Vagina (tissue), 2 donors: ENCODE results near the gene URB2. TPM values are rescaled to one million over a fixed set of nuclear protein-coding genes. Genes with fewer than 3 reads are reported as not detected.
A peak's percentile ranks its signal among the peaks of the same experiment; 100 is the strongest.

ENCODE experiments used
- DNase-seq, 2 donors: peaks; one replicate each; pipeline ENCODE4 v3.0.0-alpha.2; 2017; ENCODE audit errors: extremely low spot score in 2 of 2
- H3K27ac ChIP-seq: fragments of 200-600 bp; sonication (generic); one replicate; pipeline ENCODE4 v1.5.1; 2019
- H3K27me3 ChIP-seq: fragments of 200-600 bp; sonication (generic); one replicate; pipeline ENCODE4 v1.5.1; 2019
- H3K36me3 ChIP-seq, 2 donors: fragments of 200-600 bp; sonication (generic); one replicate each; pipeline ENCODE4 v1.5.1; 2017 to 2019
- H3K4me1 ChIP-seq: fragments of 200-600 bp; sonication (generic); one replicate; pipeline ENCODE4 v1.5.1; 2019
- H3K4me3 ChIP-seq, 2 donors: fragments of 200-600 bp; sonication (generic); 1 replicate in 1 of 2; 2 replicates in 1 of 2; pipeline ENCODE4 v1.5.1; 2016 to 2019
- H3K9me3 ChIP-seq: fragments of 200-600 bp; sonication (generic); one replicate; pipeline ENCODE4 v1.5.1; 2019
- POLR2A ChIP-seq, 2 donors: fragments of 450-650 bp; IDR thresholded peaks; one replicate each; pipeline ENCODE4 v1.6.1; 2017; ENCODE audit warnings: antibody characterized with exemption in 2 of 2, mild to moderate bottlenecking in 2 of 2, moderate library complexity in 2 of 2
- POLR2AphosphoS5 ChIP-seq, 2 donors: sonication (generic); formaldehyde crosslinking; IDR thresholded peaks; one replicate each; pipeline ENCODE4 v1.9.0; 2017; ENCODE audit warnings: antibody characterized with exemption in 2 of 2, mild to moderate bottlenecking in 2 of 2, low read depth in 1 of 2; ENCODE audit not compliant: insufficient read depth in 1 of 2
- intact Hi-C: fragments of 100-400 bp; cut with DNase I; formaldehyde crosslinking; loops from one replicate; pipeline ENCODE4 v1.15.1; 2023
- total RNA-seq: library from RNA; depleted of rRNA; stranded (reverse); fragments of >200 nt; gene quantifications from one replicate; pipeline ENCODE4 v1.2.3, GENCODE V29; 2016
- TF ChIP-seq, protein P1 (sequence below), 3 experiments: fragments of 450-650 bp in 2 of 3; fragments of 200-600 bp in 1 of 3; sonication (generic) in 1 of 3; IDR thresholded peaks; one replicate each; pipeline ENCODE4 v1.5.1; 2017 to 2019; ENCODE audit warnings: antibody characterized with exemption in 3 of 3, mild to moderate bottlenecking in 2 of 3, moderate library complexity in 2 of 3

The URB2 gene
- total RNA-seq, 1 donor from 2014 or later: 9.3 TPM

DNA sequence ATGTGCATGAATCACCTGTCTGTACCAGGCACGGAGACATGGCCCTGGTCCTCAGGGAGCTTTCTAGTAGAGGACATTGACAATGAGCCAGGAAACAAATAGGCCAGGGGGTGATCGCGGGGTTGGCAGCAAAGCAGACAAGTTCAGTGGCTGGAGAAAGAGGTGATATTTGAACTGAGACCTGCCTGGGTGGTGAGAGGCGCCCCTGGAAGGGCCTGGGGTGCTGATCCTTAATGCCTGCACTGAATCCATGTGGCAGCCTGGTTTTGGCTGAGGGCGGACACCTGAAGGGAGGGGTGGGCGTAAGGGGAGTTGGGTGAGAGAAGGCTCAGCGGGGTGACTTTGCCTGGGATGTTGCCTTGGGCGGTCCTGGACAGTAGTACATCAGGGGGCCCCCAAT lies 35.9 kb downstream of the URB2 start:
- intact Hi-C loops: loop anchor here (10.0 kb wide), 1 partner anchor 403 kb away; the partner anchor contains the start of gene GALNT2
- Histone ChIP-seq H3K4me3 (no peak overlapping the region), H3K4me1 (peaks cover 5% of the 10 kb centered on the region), H3K27me3 (no peaks in the 10 kb centered on the region), H3K27ac (no peak overlapping the region), H3K36me3 (no peaks in the 10 kb centered on the region), H3K9me3 (no peaks in the 10 kb centered on the region)
- DNase-seq: peak in 1 of 2 donors; percentile 75
- TF ChIP-seq POLR2A (IDR thresholded peaks at IDR 0.05) (no peak), POLR2AphosphoS5 (IDR thresholded peaks at IDR 0.05; ENCODE audit: insufficient read depth in 1 of 2, low read depth in 1 of 2) (no peak)
- TF ChIP-seq, protein P1, sequence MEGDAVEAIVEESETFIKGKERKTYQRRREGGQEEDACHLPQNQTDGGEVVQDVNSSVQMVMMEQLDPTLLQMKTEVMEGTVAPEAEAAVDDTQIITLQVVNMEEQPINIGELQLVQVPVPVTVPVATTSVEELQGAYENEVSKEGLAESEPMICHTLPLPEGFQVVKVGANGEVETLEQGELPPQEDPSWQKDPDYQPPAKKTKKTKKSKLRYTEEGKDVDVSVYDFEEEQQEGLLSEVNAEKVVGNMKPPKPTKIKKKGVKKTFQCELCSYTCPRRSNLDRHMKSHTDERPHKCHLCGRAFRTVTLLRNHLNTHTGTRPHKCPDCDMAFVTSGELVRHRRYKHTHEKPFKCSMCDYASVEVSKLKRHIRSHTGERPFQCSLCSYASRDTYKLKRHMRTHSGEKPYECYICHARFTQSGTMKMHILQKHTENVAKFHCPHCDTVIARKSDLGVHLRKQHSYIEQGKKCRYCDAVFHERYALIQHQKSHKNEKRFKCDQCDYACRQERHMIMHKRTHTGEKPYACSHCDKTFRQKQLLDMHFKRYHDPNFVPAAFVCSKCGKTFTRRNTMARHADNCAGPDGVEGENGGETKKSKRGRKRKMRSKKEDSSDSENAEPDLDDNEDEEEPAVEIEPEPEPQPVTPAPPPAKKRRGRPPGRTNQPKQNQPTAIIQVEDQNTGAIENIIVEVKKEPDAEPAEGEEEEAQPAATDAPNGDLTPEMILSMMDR (IDR thresholded peaks at IDR 0.05): no peak

DNA sequence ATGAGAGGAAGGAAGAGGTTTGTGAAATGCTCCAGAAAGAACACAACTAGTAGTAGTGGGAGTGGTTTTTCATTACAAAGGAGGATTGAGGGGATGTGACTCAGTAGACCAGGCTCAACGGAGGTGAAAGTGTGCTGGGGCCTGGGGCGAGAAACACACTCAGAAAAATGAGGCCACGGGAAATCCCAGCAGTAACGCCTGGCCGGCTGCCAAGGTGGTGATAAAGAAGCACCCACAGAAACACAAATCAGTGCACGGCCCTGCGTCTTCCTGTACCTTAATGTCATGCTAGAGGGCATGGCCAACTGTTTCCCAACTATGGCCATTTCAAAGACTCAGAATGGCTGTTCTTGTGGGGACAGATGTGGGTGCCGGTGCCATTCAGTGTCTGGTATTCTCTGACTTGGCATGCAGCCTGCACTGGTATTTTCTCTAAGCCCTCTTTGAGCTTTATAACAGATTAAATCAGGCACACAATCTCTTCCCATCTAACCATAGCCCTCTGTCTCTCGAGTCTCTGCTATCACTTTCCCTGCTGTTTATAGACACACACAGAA lies 38.2 kb downstream of the URB2 start:
- Histone ChIP-seq H3K27ac (no peak overlapping the region), H3K4me1 (peaks cover 5% of the 10 kb centered on the region), H3K4me3 (no peak overlapping the region), H3K36me3 (no peaks in the 10 kb centered on the region), H3K27me3 (no peaks in the 10 kb centered on the region), H3K9me3 (no peaks in the 10 kb centered on the region)
- intact Hi-C loops: loop anchor here (10.0 kb wide), 1 partner anchor 401 kb away; the partner anchor contains the start of gene GALNT2
- DNase-seq: peak in 1 of 2 donors; percentile 75
- no peak for TF ChIP-seq POLR2AphosphoS5 (IDR thresholded peaks at IDR 0.05; ENCODE audit: insufficient read depth in 1 of 2, low read depth in 1 of 2)
- TF ChIP-seq POLR2A (IDR thresholded peaks at IDR 0.05): no peak
- TF ChIP-seq, protein P1 (IDR thresholded peaks at IDR 0.05): no peak

DNA sequence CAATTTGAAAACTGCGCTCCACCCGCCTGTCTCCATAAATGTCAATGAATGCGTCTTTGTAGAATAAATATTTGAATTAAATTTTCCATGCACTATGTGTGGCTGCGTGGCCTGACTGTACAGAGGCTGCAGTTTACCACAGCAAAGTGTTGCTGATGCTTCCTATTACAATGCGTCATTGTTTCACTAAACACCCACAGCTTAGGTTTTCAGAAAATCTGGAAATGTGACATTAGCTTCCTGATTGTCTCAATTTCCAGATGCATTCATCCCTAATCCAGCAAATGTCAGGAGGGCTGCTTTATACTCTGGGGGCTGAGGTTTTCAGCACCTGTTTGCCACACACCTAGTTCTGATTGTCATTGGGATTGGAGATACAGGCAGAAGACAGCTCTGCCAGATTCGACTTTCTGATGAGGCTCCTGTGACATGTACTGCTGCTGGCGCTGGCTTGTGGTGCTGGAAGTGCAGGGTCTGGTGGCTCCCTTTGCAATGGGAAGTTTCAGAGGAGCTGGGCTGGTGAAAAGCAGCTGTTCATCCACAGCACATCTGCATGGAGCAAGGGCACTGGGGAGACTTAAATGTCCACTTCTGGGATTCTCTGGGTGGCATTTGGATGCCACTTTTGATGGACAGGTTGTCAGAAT lies 40.0 kb downstream of the URB2 start:
- H3K9me3 ChIP-seq: no peaks in the 10 kb centered on the region
- H3K27ac ChIP-seq: no peak overlapping the region
- no peak overlapping the region for H3K4me3 ChIP-seq
- H3K27me3 ChIP-seq: no peaks in the 10 kb centered on the region
- peak in 1 of 2 donors; percentile 60 for DNase-seq
- peaks cover 5% of the 10 kb centered on the region for H3K4me1 ChIP-seq
- no peaks in the 10 kb centered on the region for H3K36me3 ChIP-seq
- TF ChIP-seq POLR2AphosphoS5 (IDR thresholded peaks at IDR 0.05; ENCODE audit: insufficient read depth in 1 of 2, low read depth in 1 of 2): no peak
- intact Hi-C loops: loop anchor here (10.0 kb wide), 1 partner anchor 399 kb away; the partner anchor contains the start of gene GALNT2

DNA sequence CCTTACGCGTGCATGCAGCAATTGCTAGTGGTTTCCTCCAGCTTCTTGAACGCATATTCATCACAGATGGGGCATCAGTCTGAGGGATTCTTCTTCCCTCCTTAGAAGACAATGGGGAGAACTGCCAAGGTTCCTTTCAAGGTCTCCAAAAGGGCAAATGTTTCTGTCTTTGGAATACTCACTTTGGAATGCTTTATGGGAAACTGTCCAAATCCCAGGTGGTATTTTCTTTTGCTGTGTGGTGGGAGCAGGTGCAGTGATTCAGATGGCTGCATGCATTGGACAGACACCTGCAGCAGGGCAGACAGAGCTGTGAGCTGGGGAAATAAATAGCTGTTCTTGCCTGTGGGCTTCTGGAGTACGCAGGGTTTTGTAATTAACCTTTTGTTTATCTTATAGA lies 40.5 kb downstream of the URB2 start:
- Histone ChIP-seq H3K4me3 (no peak overlapping the region), H3K27me3 (no peaks in the 10 kb centered on the region), H3K9me3 (no peaks in the 10 kb centered on the region), H3K27ac (no peak overlapping the region), H3K4me1 (peaks cover 1% of the 10 kb centered on the region), H3K36me3 (no peaks in the 10 kb centered on the region)
- intact Hi-C loops: loop anchor here (10.0 kb wide), 1 partner anchor 398 kb away; the partner anchor contains the start of gene GALNT2
- TF ChIP-seq POLR2AphosphoS5 (IDR thresholded peaks at IDR 0.05; ENCODE audit: insufficient read depth in 1 of 2, low read depth in 1 of 2) (no peak), POLR2A (IDR thresholded peaks at IDR 0.05) (no peak)
- TF ChIP-seq, protein P1 (IDR thresholded peaks at IDR 0.05): no peak
- peak in 1 of 2 donors; percentile 27 for DNase-seq

DNA sequence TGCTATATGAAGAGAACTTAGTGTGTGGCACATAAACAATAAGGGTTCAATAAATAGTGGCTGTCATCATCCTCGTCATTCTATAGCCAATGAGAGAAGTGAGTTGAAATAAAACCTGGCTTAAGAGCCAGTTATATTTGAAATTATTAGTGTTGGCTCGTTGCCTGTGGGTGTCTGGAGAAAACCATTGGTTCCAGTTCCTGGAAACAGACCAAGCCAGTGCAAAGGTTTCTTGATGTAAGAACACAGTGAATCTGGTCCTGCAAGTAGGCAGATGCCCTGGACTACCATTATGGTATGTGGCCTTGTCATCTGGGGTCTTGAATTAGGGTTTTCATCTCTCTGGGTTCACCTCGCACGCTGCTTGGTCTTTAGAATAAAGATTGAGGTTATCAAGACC lies 43.3 kb downstream of the URB2 start:
- H3K4me3 ChIP-seq: no peak overlapping the region
- no peak for DNase-seq
- H3K4me1 ChIP-seq: no peaks in the 10 kb centered on the region
- H3K27me3 ChIP-seq: no peaks in the 10 kb centered on the region
- intact Hi-C loops: loop anchor here (10.0 kb wide), 1 partner anchor 395 kb away; the partner anchor contains the start of gene GALNT2
- TF ChIP-seq, protein P1 (IDR thresholded peaks at IDR 0.05): no peak
- TF ChIP-seq POLR2AphosphoS5 (IDR thresholded peaks at IDR 0.05; ENCODE audit: insufficient read depth in 1 of 2, low read depth in 1 of 2) (no peak), POLR2A (IDR thresholded peaks at IDR 0.05) (no peak)
- no peaks in the 10 kb centered on the region for H3K36me3 ChIP-seq
- no peak overlapping the region for H3K27ac ChIP-seq
- H3K9me3 ChIP-seq: no peaks in the 10 kb centered on the region
